GM23338 (cell line): Measurements from ENCODE around the gene RGS3. TPM values are rescaled to one million over a fixed set of nuclear protein-coding genes. Genes with fewer than 3 reads are reported as not detected.

Experiments
- ATAC-seq: fragments of 200-7000 bp; cut with Tn5 transposase; 3 replicates; pipeline ENCODE4 v1.9.1; 2020
- DNase-seq: peaks from one replicate; pipeline ENCODE4 v3.0.0-alpha.2; 2015; ENCODE audit warnings: low spot score
- H2AFZ ChIP-seq: fragments of 200-600 bp; sonication (generic); 2 replicates; pipeline ENCODE4 v1.8.0; 2016; ENCODE audit warnings: antibody characterized with exemption, mild to moderate bottlenecking, moderate library complexity
- H3F3A ChIP-seq: fragments of 200-600 bp; sonication (generic); replicated peaks from 2 replicates; pipeline ENCODE4 v1.8.0; 2017; ENCODE audit warnings: antibody characterized with exemption, mixed run types, low read depth
- H3K27ac ChIP-seq: fragments of 200-600 bp; sonication (generic); 2 replicates; pipeline ENCODE4 v1.6.1; 2016; ENCODE audit warnings: low read depth
- H3K27me3 ChIP-seq: fragments of 200-600 bp; sonication (generic); 2 replicates; pipeline ENCODE4 v1.8.0; 2016; ENCODE audit warnings: mild to moderate bottlenecking, mixed run types, moderate library complexity; ENCODE audit not compliant: insufficient read depth
- H3K36me3 ChIP-seq: fragments of 200-600 bp; sonication (generic); 2 replicates; pipeline ENCODE4 v1.8.0; 2016; ENCODE audit warnings: mild to moderate bottlenecking; ENCODE audit not compliant: insufficient read depth
- H3K4me1 ChIP-seq: fragments of 200-600 bp; sonication (generic); 2 replicates; pipeline ENCODE4 v1.8.0; 2016; ENCODE audit warnings: mild to moderate bottlenecking, moderate library complexity; ENCODE audit not compliant: insufficient read depth
- H3K4me2 ChIP-seq: fragments of 200-600 bp; sonication (generic); 2 replicates; pipeline ENCODE4 v1.7.1; 2017; ENCODE audit warnings: mixed run types
- H3K4me3 ChIP-seq: fragments of 200-600 bp; sonication (generic); 2 replicates; pipeline ENCODE4 v1.6.1; 2016; ENCODE audit warnings: mixed run types
- H3K79me2 ChIP-seq: fragments of 200-600 bp; sonication (generic); replicated peaks from 2 replicates; pipeline ENCODE4 v1.8.0; 2017; ENCODE audit warnings: mild to moderate bottlenecking; ENCODE audit not compliant: insufficient read depth
- H3K9me2 ChIP-seq: fragments of 200-600 bp; sonication (generic); 2 replicates; pipeline ENCODE4 v1.8.0; 2017; ENCODE audit not compliant: insufficient read depth
- H4K20me1 ChIP-seq: fragments of 200-600 bp; sonication (generic); replicated peaks from 2 replicates; pipeline ENCODE4 v1.8.0; 2017; ENCODE audit warnings: mild to moderate bottlenecking; ENCODE audit not compliant: insufficient read depth
- H3K27ac Mint-ChIP-seq: 2 replicates; pipeline ENCODE4 v1.8.0; 2020; ENCODE audit warnings: inconsistent platforms, mild to moderate bottlenecking, moderate library complexity, mixed read lengths
- H3K27me3 Mint-ChIP-seq: 3 replicates; pipeline ENCODE4 v1.8.0; 2022; ENCODE audit warnings: low read depth, mild to moderate bottlenecking, moderate library complexity, mixed read lengths, inconsistent platforms; ENCODE audit not compliant: insufficient read depth, poor library complexity
- H3K36me3 Mint-ChIP-seq: 3 replicates; pipeline ENCODE4 v1.8.0; 2021; ENCODE audit warnings: low read depth, mild to moderate bottlenecking, inconsistent platforms, moderate library complexity, mixed read lengths
- H3K4me1 Mint-ChIP-seq: 3 replicates; pipeline ENCODE4 v1.8.0; 2020; ENCODE audit warnings: mild to moderate bottlenecking, inconsistent platforms, mixed read lengths
- H3K4me3 Mint-ChIP-seq: 3 replicates; pipeline ENCODE4 v1.8.0; 2021; ENCODE audit warnings: moderate library complexity, mild to moderate bottlenecking, inconsistent platforms, mixed read lengths
- H3K9me3 Mint-ChIP-seq: 3 replicates; pipeline ENCODE4 v1.8.0; 2020; ENCODE audit warnings: moderate library complexity, mild to moderate bottlenecking, inconsistent platforms, mixed read lengths
- EZH2phosphoT487 ChIP-seq: fragments of 200-600 bp; sonication (generic); IDR thresholded peaks from one replicate; pipeline ENCODE4 v1.8.1; 2018; ENCODE audit warnings: antibody characterized with exemption; ENCODE audit not compliant: unreplicated experiment
- NANOG ChIP-seq: IDR thresholded peaks from 2 replicates; pipeline ENCODE4 v1.6.1; 2016; ENCODE audit warnings: antibody characterized with exemption, borderline replicate concordance
- POLR2AphosphoS5 ChIP-seq: IDR thresholded peaks from 2 replicates; pipeline ENCODE4 v1.6.1; 2016; ENCODE audit warnings: antibody characterized with exemption, low read depth
- ZNF114 ChIP-seq: fragments of 250-450 bp; sonication (Bioruptor Pico); IDR thresholded peaks from 2 replicates; pipeline ENCODE4 v1.5.0; 2020; ENCODE audit warnings: mild to moderate bottlenecking, moderate library complexity
- ZNF331 ChIP-seq: fragments of 250-450 bp; sonication (Bioruptor Pico); IDR thresholded peaks from 2 replicates; pipeline ENCODE4 v1.5.0; 2020; ENCODE audit warnings: low read depth, mild to moderate bottlenecking, moderate library complexity
- polyA plus RNA-seq: library from polyadenylated mRNA; unstranded; fragments of >200 nt; fragmentation: Nextera tagmentation; extraction: Ambion mirVana; gene quantifications from 2 replicates; pipeline ENCODE4 v1.2.1, GENCODE V29; 2016
- total RNA-seq: library from RNA; depleted of rRNA; stranded (reverse); fragments of >200 nt; shearing (Covaris generic); gene quantifications from 2 replicates; pipeline ENCODE4 v1.2.3, GENCODE V29; 2014
- TF ChIP-seq, protein P1 (sequence below): IDR thresholded peaks from 2 replicates; pipeline ENCODE4 v1.6.1; 2016; ENCODE audit warnings: antibody characterized with exemption
- TF ChIP-seq, protein P2 (sequence below): IDR thresholded peaks from one replicate; pipeline ENCODE4 v1.6.1; 2018; ENCODE audit warnings: antibody characterized with exemption; ENCODE audit not compliant: unreplicated experiment
- TF ChIP-seq, protein P3 (sequence below): fragments of 250-450 bp; sonication (Bioruptor Pico); IDR thresholded peaks from 2 replicates; pipeline ENCODE4 v1.5.0; 2020; ENCODE audit warnings: mild to moderate bottlenecking, moderate library complexity

Gene RGS3
- total and polyA plus RNA-seq, 2 experiments from 2014 or later, result 14.2 to 24.3 TPM

DNA sequence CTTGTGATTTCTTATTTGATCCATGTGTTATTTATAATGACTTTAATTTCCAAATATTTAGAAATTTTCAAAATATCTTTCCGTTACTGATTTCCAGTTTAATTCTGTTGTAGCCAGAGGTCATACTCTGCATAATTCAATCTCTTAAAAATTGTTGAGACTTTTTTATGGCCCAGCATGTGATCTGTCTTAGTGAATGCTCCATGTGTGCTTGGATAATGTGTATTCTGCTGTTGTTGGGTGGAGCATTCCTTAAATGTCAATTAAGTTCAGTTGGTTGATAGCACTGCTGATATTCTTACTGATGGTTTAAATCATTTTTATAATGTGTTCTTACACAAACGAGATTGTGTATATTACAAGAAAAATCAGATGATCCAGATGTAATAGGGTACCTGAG is 180.8 kb downstream of the RGS3 start:
- H3F3A ChIP-seq, result no peaks in the 10 kb centered on the region
- H3K4me3 ChIP-seq, result no peak overlapping the region
- no peak overlapping the region for H3K27ac Mint-ChIP-seq
- H3K4me1 Mint-ChIP-seq, result no peaks in the 10 kb centered on the region
- TF ChIP-seq, protein P1, sequence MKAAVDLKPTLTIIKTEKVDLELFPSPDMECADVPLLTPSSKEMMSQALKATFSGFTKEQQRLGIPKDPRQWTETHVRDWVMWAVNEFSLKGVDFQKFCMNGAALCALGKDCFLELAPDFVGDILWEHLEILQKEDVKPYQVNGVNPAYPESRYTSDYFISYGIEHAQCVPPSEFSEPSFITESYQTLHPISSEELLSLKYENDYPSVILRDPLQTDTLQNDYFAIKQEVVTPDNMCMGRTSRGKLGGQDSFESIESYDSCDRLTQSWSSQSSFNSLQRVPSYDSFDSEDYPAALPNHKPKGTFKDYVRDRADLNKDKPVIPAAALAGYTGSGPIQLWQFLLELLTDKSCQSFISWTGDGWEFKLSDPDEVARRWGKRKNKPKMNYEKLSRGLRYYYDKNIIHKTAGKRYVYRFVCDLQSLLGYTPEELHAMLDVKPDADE, result no peak
- no peak for TF ChIP-seq ZNF331
- no peak for TF ChIP-seq ZNF114
- TF ChIP-seq, protein P2, sequence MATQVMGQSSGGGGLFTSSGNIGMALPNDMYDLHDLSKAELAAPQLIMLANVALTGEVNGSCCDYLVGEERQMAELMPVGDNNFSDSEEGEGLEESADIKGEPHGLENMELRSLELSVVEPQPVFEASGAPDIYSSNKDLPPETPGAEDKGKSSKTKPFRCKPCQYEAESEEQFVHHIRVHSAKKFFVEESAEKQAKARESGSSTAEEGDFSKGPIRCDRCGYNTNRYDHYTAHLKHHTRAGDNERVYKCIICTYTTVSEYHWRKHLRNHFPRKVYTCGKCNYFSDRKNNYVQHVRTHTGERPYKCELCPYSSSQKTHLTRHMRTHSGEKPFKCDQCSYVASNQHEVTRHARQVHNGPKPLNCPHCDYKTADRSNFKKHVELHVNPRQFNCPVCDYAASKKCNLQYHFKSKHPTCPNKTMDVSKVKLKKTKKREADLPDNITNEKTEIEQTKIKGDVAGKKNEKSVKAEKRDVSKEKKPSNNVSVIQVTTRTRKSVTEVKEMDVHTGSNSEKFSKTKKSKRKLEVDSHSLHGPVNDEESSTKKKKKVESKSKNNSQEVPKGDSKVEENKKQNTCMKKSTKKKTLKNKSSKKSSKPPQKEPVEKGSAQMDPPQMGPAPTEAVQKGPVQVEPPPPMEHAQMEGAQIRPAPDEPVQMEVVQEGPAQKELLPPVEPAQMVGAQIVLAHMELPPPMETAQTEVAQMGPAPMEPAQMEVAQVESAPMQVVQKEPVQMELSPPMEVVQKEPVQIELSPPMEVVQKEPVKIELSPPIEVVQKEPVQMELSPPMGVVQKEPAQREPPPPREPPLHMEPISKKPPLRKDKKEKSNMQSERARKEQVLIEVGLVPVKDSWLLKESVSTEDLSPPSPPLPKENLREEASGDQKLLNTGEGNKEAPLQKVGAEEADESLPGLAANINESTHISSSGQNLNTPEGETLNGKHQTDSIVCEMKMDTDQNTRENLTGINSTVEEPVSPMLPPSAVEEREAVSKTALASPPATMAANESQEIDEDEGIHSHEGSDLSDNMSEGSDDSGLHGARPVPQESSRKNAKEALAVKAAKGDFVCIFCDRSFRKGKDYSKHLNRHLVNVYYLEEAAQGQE, result no peak
- TF ChIP-seq EZH2phosphoT487, result no peak
- TF ChIP-seq POLR2AphosphoS5, result no peak
- TF ChIP-seq NANOG, result no peak
- TF ChIP-seq, protein P3, sequence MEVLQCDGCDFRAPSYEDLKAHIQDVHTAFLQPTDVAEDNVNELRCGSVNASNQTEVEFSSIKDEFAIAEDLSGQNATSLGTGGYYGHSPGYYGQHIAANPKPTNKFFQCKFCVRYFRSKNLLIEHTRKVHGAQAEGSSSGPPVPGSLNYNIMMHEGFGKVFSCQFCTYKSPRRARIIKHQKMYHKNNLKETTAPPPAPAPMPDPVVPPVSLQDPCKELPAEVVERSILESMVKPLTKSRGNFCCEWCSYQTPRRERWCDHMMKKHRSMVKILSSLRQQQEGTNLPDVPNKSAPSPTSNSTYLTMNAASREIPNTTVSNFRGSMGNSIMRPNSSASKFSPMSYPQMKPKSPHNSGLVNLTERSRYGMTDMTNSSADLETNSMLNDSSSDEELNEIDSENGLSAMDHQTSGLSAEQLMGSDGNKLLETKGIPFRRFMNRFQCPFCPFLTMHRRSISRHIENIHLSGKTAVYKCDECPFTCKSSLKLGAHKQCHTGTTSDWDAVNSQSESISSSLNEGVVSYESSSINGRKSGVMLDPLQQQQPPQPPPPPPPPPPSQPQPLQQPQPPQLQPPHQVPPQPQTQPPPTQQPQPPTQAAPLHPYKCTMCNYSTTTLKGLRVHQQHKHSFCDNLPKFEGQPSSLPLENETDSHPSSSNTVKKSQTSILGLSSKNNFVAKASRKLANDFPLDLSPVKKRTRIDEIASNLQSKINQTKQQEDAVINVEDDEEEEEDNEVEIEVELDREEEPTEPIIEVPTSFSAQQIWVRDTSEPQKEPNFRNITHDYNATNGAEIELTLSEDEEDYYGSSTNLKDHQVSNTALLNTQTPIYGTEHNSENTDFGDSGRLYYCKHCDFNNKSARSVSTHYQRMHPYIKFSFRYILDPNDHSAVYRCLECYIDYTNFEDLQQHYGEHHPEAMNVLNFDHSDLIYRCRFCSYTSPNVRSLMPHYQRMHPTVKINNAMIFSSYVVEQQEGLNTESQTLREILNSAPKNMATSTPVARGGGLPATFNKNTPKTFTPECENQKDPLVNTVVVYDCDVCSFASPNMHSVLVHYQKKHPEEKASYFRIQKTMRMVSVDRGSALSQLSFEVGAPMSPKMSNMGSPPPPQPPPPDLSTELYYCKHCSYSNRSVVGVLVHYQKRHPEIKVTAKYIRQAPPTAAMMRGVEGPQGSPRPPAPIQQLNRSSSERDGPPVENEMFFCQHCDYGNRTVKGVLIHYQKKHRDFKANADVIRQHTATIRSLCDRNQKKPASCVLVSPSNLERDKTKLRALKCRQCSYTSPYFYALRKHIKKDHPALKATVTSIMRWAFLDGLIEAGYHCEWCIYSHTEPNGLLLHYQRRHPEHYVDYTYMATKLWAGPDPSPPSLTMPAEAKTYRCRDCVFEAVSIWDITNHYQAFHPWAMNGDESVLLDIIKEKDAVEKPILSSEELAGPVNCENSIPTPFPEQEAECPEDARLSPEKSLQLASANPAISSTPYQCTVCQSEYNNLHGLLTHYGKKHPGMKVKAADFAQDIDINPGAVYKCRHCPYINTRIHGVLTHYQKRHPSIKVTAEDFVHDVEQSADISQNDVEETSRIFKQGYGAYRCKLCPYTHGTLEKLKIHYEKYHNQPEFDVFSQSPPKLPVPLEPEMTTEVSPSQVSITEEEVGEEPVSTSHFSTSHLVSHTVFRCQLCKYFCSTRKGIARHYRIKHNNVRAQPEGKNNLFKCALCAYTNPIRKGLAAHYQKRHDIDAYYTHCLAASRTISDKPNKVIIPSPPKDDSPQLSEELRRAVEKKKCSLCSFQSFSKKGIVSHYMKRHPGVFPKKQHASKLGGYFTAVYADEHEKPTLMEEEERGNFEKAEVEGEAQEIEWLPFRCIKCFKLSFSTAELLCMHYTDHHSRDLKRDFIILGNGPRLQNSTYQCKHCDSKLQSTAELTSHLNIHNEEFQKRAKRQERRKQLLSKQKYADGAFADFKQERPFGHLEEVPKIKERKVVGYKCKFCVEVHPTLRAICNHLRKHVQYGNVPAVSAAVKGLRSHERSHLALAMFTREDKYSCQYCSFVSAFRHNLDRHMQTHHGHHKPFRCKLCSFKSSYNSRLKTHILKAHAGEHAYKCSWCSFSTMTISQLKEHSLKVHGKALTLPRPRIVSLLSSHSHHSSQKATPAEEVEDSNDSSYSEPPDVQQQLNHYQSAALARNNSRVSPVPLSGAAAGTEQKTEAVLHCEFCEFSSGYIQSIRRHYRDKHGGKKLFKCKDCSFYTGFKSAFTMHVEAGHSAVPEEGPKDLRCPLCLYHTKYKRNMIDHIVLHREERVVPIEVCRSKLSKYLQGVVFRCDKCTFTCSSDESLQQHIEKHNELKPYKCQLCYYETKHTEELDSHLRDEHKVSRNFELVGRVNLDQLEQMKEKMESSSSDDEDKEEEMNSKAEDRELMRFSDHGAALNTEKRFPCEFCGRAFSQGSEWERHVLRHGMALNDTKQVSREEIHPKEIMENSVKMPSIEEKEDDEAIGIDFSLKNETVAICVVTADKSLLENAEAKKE (CRISPR knock-in tag), result no peak
- ATAC-seq (no peak), DNase-seq (no peak)
- H3K27me3 ChIP-seq, result peaks cover 94% of the 10 kb centered on the region
- no peaks in the 10 kb centered on the region for H3K4me1 ChIP-seq
- no peaks in the 10 kb centered on the region for H3K9me2 ChIP-seq
- H3K27ac ChIP-seq, result no peak overlapping the region
- no peak overlapping the region for H2AFZ ChIP-seq
- H3K9me3 Mint-ChIP-seq, result no peaks in the 10 kb centered on the region
- no peak overlapping the region for H3K4me2 ChIP-seq
- H4K20me1 ChIP-seq, result 0 out of 2 replicates have a peak, but pooled peaks cover 3% of the 10 kb centered on the region
- no peaks in the 10 kb centered on the region for H3K79me2 ChIP-seq
- H3K27me3 Mint-ChIP-seq, result peaks cover 62% of the 10 kb centered on the region
- no peaks in the 10 kb centered on the region; the same call in 2 of the 3 replicates for H3K36me3 Mint-ChIP-seq
- no peak overlapping the region for H3K4me3 Mint-ChIP-seq
- no peaks in the 10 kb centered on the region for H3K36me3 ChIP-seq
